ENCODE results near the gene KIF3C. TPM values are rescaled to one million over a fixed set of nuclear protein-coding genes. Genes with fewer than 3 reads are reported as not detected.

KIF3C gene
- total and polyA plus RNA-seq, 10 of the 15 experiments (the other 5 are each of a cell fraction or from before 2014, with no cell fraction given), result 0.10 to 0.63 (median 0.46) TPM

DNA sequence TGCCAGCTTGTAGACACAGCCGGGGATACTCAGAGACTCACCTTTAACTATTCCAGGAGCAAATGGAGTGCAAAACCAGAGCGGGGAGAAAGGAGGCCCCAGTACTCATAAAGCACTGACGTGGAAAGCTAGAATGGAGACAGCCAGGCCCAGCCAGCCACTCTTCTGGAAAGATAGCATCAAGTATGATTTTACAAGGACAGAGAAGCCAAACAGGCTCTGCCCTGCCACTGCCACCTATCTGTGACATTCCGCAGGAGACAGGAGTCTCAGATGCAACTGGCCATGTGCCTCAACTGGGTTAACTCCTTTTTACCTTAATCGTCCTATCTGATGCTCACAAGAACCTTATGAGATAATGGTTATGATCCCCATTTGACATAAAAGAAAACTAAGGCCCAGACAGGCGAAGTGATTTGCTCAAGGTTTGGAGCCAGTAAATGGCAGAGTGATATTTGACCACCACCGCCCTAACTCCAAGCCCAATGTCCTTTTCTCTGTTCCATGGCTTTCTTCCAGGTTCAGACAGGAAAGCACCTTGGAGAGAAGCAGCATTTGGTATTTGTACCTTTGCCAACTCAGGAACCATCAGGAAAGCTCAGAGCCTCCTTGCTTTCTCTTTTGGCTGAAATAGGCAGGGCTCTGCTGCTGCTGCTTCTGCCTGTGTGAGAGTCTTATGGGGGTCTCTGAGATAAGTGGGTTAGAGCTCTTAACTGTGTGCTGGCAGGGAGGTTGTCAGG, 15.6 kb downstream of the KIF3C start:
- Histone ChIP-seq H3K9me3 (replicated peaks; ENCODE audit: control insufficient read depth, insufficient read depth, low read length) (no peaks in the 10 kb centered on the region), H3K27ac (ENCODE audit: control insufficient read depth, insufficient read depth) (no peak overlapping the region), H3K4me2 (ENCODE audit: control insufficient read depth, insufficient read depth) (no peak overlapping the region), H3K79me2 (ENCODE audit: control insufficient read depth, insufficient read depth, low read length) (no peaks in the 10 kb centered on the region), H4K20me1 (ENCODE audit: control insufficient read depth, insufficient read depth) (no peaks in the 10 kb centered on the region), H3K27me3 (replicated peaks in 1 of 2; ENCODE audit: control insufficient read depth in 2 of 2, insufficient read depth in 2 of 2, low read length in 1 of 2) (no peaks in the 10 kb centered on the region; a peak in 1 of 4 replicates), H3K4me1 (ENCODE audit: control insufficient read depth, insufficient read depth, low read length) (no peaks in the 10 kb centered on the region), H3K4me3 (no peak overlapping the region), H3K36me3 (ENCODE audit: control insufficient read depth in 2 of 2, insufficient read depth in 2 of 2, low read length in 1 of 2) (no peaks in the 10 kb centered on the region), H3K9ac (ENCODE audit: control insufficient read depth, insufficient read depth, low read length) (no peak overlapping the region), H2AFZ (ENCODE audit: control insufficient read depth, low read depth, low read length) (no peak overlapping the region)
- SMC1A ChIA-PET (ENCODE audit: uncharacterized antibody, unreplicated experiment), result interaction anchor here (1.6 kb wide), 2 partner anchors 12 to 113 kb away, joined by 3 to 4 read pairs; no protein-coding TSS in a partner anchor
- in situ Hi-C loops (cut with MboI) (no loop called here), intact Hi-C loops (cut with micrococcal nuclease; ENCODE audit: unreplicated experiment) (no loop called here)
- BruUV-seq (replicated peaks), result no TSS peak
- TF ChIP-seq HCFC1 (IDR thresholded peaks at IDR 0.05; ENCODE audit: low read length) (no peak), ZNF384 (IDR thresholded peaks at IDR 0.05; ENCODE audit: borderline replicate concordance, low read depth, low read length) (no peak), SIN3A (IDR thresholded peaks at IDR 0.05; ENCODE audit: low read depth, low read length) (no peak), NFYA (IDR thresholded peaks at IDR 0.05; ENCODE audit: borderline replicate concordance, low read depth, low read length) (no peak), YBX1 (IDR thresholded peaks at IDR 0.05) (no peak)
- TF ChIP-seq, protein P1, sequence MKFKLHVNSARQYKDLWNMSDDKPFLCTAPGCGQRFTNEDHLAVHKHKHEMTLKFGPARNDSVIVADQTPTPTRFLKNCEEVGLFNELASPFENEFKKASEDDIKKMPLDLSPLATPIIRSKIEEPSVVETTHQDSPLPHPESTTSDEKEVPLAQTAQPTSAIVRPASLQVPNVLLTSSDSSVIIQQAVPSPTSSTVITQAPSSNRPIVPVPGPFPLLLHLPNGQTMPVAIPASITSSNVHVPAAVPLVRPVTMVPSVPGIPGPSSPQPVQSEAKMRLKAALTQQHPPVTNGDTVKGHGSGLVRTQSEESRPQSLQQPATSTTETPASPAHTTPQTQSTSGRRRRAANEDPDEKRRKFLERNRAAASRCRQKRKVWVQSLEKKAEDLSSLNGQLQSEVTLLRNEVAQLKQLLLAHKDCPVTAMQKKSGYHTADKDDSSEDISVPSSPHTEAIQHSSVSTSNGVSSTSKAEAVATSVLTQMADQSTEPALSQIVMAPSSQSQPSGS (IDR thresholded peaks at IDR 0.05; ENCODE audit: low read length), result no peak
- POLR2A ChIA-PET, result no interaction called here
- CTCF ChIA-PET, result interaction anchor here (0.6 to 1.3 kb wide), 3 partner anchors 10 to 778 kb away, joined by 3 read pairs; no protein-coding TSS in a partner anchor
- WGBS (ENCODE audit: insufficient coverage, insufficient replicate concordance, low lambda C conversion rate, missing lambda C conversion rate), result 69% methylated on average over 7 of the region's 7 CpGs
- no peak for ATAC-seq
- FAIRE-seq, result no peak
- DNase-seq (ENCODE audit: low read depth, low spot score), result no peak
- RAD21 ChIA-PET (ENCODE audit: unreplicated experiment), result no interaction called here

All from GM12878 (cell line).